LNCAP (cell line): ENCODE measurements around the gene SYNGR2.

ENCODE experiments used
- CTCF ChIP-seq: fragments of 450-650 bp; IDR thresholded peaks from 2 replicates; pipeline ENCODE4 v1.5.1; 2017; ENCODE audit warnings: mild to moderate bottlenecking

Gene SYNGR2

GRCh38 chr17:78144147-78144719 lies 24.1 kb upstream of the SYNGR2 start:
- no peak for TF ChIP-seq CTCF

GRCh38 chr17:78144736-78145641 lies 23.4 kb upstream of the SYNGR2 start:
- no peak; the same call in 1 of the 2 replicates for TF ChIP-seq CTCF

- no peak for TF ChIP-seq CTCF
Observed at GRCh38 chr17:78146471-78146869, 21.9 kb upstream of the SYNGR2 start.

- no peak for TF ChIP-seq CTCF
Observed at GRCh38 chr17:78146881-78147280, 21.5 kb upstream of the SYNGR2 start.

- no peak for TF ChIP-seq CTCF
Observed at GRCh38 chr17:78147315-78147998, 20.9 kb upstream of the SYNGR2 start.

- no peak for TF ChIP-seq CTCF
Observed at GRCh38 chr17:78148286-78149016, 19.9 kb upstream of the SYNGR2 start.

- TF ChIP-seq CTCF = no peak
Observed at GRCh38 chr17:78151514-78152008, 16.8 kb upstream of the SYNGR2 start.
